ENCODE data around the gene CREB3L1. TPM values are rescaled to one million over a fixed set of nuclear protein-coding genes. Genes with fewer than 3 reads are reported as not detected.

The CREB3L1 gene
- total and polyA plus RNA-seq, 2 experiments from 2014 or later: 22.9 to 275 TPM

GRCh38 chr11:46322759-46323158 is 45.3 kb downstream of the CREB3L1 start:
- no peaks in the 10 kb centered on the region for H3K27me3 ChIP-seq
- no peak overlapping the region for H3K4me3 ChIP-seq
- H3K79me2 ChIP-seq: no peaks in the 10 kb centered on the region
- H3K9me3 ChIP-seq (ENCODE audit: low read depth): no peaks in the 10 kb centered on the region
- no peak overlapping the region for H3K4me2 ChIP-seq
- WGBS (ENCODE audit: low lambda C conversion rate, missing lambda C conversion rate): 89% methylated on average over 6 of the region's 6 CpGs
- no peaks in the 10 kb centered on the region for H3K4me1 ChIP-seq (ENCODE audit: insufficient read depth)
- no peaks in the 10 kb centered on the region for H3K9me2 ChIP-seq (replicated peaks; ENCODE audit: insufficient read depth)
- no peak overlapping the region for H2AFZ ChIP-seq
- no peak for DNase-seq (ENCODE audit: low spot score)
- H3K36me3 ChIP-seq (replicated peaks; ENCODE audit: insufficient read depth, low read depth): no peaks in the 10 kb centered on the region
- H4K20me1 ChIP-seq (ENCODE audit: insufficient read depth, poor library complexity, severe bottlenecking): no peaks in the 10 kb centered on the region
- no peak overlapping the region for H3K27ac ChIP-seq
- TF ChIP-seq CTCF (IDR thresholded peaks at IDR 0.05; ENCODE audit: poor library complexity) (peak; percentile 25), EZH2phosphoT487 (IDR thresholded peaks at IDR 0.05; ENCODE audit: low read depth, severe bottlenecking, unreplicated experiment) (no peak), EZH2 (IDR thresholded peaks at IDR 0.05; ENCODE audit: borderline replicate concordance) (no peak)

GRCh38 chr11:46326813-46327416 is 49.5 kb downstream of the CREB3L1 start:
- Histone ChIP-seq H3K79me2 (no peaks in the 10 kb centered on the region), H3K4me3 (no peak overlapping the region), H3K27ac (no peak overlapping the region), H2AFZ (no peak overlapping the region), H3K4me2 (no peak overlapping the region), H3K36me3 (replicated peaks; ENCODE audit: insufficient read depth, low read depth) (no peaks in the 10 kb centered on the region), H3K9me2 (replicated peaks; ENCODE audit: insufficient read depth) (no peaks in the 10 kb centered on the region), H3K9me3 (ENCODE audit: low read depth) (no peaks in the 10 kb centered on the region), H3K27me3 (peaks cover 28% of the 10 kb centered on the region), H3K4me1 (ENCODE audit: insufficient read depth) (peaks cover 4% of the 10 kb centered on the region), H4K20me1 (ENCODE audit: insufficient read depth, poor library complexity, severe bottlenecking) (no peaks in the 10 kb centered on the region)
- 86% methylated on average over 10 of the region's 10 CpGs for WGBS (ENCODE audit: low lambda C conversion rate, missing lambda C conversion rate)
- DNase-seq (ENCODE audit: low spot score): no peak
- TF ChIP-seq CTCF (IDR thresholded peaks at IDR 0.05; ENCODE audit: poor library complexity) (no peak), EZH2 (IDR thresholded peaks at IDR 0.05; ENCODE audit: borderline replicate concordance) (no peak), EZH2phosphoT487 (IDR thresholded peaks at IDR 0.05; ENCODE audit: low read depth, severe bottlenecking, unreplicated experiment) (no peak)

GRCh38 chr11:46327829-46328228 is 50.4 kb downstream of the CREB3L1 start:
- no peak for TF ChIP-seq EZH2 (IDR thresholded peaks at IDR 0.05; ENCODE audit: borderline replicate concordance)
- no peak for TF ChIP-seq CTCF (IDR thresholded peaks at IDR 0.05; ENCODE audit: poor library complexity)
- no peak for TF ChIP-seq EZH2phosphoT487 (IDR thresholded peaks at IDR 0.05; ENCODE audit: low read depth, severe bottlenecking, unreplicated experiment)
- H2AFZ ChIP-seq: no peak overlapping the region
- H3K79me2 ChIP-seq: no peaks in the 10 kb centered on the region
- H4K20me1 ChIP-seq (ENCODE audit: insufficient read depth, poor library complexity, severe bottlenecking): no peaks in the 10 kb centered on the region
- DNase-seq (ENCODE audit: low spot score): no peak
- H3K9me3 ChIP-seq (ENCODE audit: low read depth): no peaks in the 10 kb centered on the region
- no peaks in the 10 kb centered on the region for H3K36me3 ChIP-seq (replicated peaks; ENCODE audit: insufficient read depth, low read depth)
- H3K4me2 ChIP-seq: no peak overlapping the region
- H3K27me3 ChIP-seq: peaks cover 36% of the 10 kb centered on the region
- no peak overlapping the region for H3K27ac ChIP-seq
- no peaks in the 10 kb centered on the region for H3K9me2 ChIP-seq (replicated peaks; ENCODE audit: insufficient read depth)
- WGBS (ENCODE audit: low lambda C conversion rate, missing lambda C conversion rate): 85% methylated on average over 8 of the region's 8 CpGs
- H3K4me1 ChIP-seq (ENCODE audit: insufficient read depth): peaks cover 4% of the 10 kb centered on the region
- H3K4me3 ChIP-seq: no peak overlapping the region
